GM10248 (cell line): Measurements from ENCODE around the gene CLIC2.
"Not testable (repeated sequence)": the region's sequence is repeated elsewhere in the genome, so short reads cannot be mapped to it uniquely, and the experiment has no call there.

Experiments
- CTCF ChIA-PET: fragments of 300-600 bp; sonication (Branson Sonifier 250); formaldehyde crosslinking; extraction: SDS; loops from one replicate; lab custom pipeline; 2021; ENCODE audit warnings: antibody characterized with exemption; lab: Yijun Ruan, JAX
- POLR2A ChIA-PET: fragments of 350-650 bp; sonication (Branson Sonifier 250); formaldehyde crosslinking; extraction: SDS; loops from one replicate; lab custom pipeline; 2020; ENCODE audit warnings: antibody characterized with exemption; lab: Yijun Ruan, JAX
- DNase-seq: peaks from one replicate; pipeline ENCODE4 v3.0.0; 2012; ENCODE audit errors: extremely low spot score
- CTCF ChIP-seq: IDR thresholded peaks from 2 replicates; pipeline ENCODE4 v1.5.1; 2012; ENCODE audit warnings: mild to moderate bottlenecking, low read depth; ENCODE audit errors: extremely low read depth, missing control alignments, control extremely low read depth

The CLIC2 gene

DNA sequence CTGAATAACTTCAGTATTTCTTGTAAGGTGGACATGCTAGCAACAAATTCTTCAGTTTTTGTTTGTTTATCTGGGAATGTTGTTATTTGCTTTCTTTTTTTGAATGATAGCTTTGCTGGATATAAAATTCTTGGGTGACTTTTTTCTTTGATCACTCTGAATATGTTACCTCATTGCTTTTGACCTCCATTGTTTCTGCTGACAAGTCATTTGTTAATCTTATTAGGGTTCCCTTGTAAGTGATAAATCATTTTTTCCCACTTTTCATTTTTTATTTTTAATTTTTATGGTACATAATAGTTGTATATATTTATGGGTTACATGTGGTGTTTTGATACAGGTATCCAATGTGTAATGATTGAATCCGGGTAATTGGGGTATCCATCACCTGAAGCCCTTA is 63.4 kb downstream of the CLIC2 start:
- CTCF ChIA-PET, result no interaction called here
- no peak for TF ChIP-seq CTCF
- POLR2A ChIA-PET, result no interaction called here
- DNase-seq, result no peak

- POLR2A ChIA-PET, DNase-seq, CTCF ChIA-PET: not testable (repeated sequence)
Measured at GRCh38 chrX:155267995-155268394, 66.4 kb downstream of the CLIC2 start.

- TF ChIP-seq CTCF, result no peak
- ChIA-PET CTCF (no interaction called here), POLR2A (no interaction called here)
- DNase-seq, result no peak
Measured at GRCh38 chrX:155266439-155266838, 68.0 kb downstream of the CLIC2 start.

GRCh38 chrX:155263854-155264628 is 70.4 kb downstream of the CLIC2 start, which contains the start of gene RAB39B:
TSS of gene RAB39B (minus strand) at chrX:155264491. CDS start at chrX:155264288, 203 bp downstream.
- TF ChIP-seq CTCF, result peak; percentile 27
- CTCF ChIA-PET, result no interaction called here
- DNase-seq, result peak; percentile 67
- POLR2A ChIA-PET, result no interaction called here

DNA sequence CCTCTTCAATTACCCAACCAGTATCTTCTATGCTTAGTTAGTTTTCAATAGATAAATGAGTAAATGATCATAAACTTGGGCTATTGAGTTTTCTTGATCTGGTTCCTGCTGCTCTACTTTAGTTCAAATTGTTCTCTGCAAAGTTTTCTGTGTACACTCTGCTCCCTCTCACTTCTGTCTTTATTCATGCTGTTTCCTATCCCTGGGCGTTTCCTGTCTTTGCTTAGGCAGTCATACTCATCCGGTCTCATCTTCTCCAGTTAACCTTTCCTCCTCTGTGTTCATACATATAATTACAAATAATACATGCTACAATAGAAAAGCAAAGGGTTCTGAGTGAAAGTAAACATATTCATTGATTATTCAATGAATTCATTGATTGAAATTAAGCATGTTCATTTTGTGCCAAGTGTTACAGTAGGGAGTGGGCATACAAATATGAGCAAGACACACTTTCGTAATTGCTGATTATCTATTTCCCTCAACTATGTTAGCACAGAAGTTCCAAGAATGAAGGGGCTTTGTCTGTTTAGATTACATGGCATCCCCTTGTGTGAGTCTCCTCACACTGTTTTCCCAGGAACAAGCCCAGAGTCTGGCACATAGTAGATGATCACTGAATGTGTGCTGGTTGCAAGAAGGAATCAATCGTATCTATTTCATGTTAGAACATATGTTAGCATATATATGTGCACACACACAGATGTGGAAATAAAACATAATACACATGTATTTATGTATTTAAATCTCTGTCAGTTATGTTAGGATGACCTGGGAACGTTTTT is 71.3 kb downstream of the CLIC2 start:
- ChIA-PET POLR2A (no interaction called here), CTCF (no interaction called here)
- TF ChIP-seq CTCF, result no peak
- DNase-seq, result no peak

DNA sequence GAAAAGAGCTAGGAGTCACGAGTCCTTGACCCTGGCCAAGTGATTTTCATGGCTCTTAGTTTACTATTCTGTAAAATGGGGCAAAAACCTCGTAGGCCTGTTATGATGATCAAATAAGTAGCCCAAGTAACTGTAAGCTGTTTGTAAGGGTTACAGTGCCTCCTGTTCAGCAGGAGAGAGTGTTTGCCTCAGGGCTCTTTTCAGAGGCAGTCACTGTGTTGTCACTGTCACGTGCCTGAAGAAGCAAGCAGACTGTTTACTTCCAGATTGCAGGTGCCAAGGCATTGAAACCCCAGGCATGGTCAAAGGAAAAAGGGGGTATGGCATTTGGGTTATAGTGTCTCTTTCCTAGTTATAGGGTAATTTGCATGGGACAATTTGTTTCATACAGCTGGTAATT is 74.7 kb downstream of the CLIC2 start:
- DNase-seq, result no peak
- CTCF ChIA-PET, result interaction anchor here (2.4 kb wide), 1 partner anchor 43 kb away, joined by 6 read pairs; the partner anchor contains the start of gene VBP1
- no peak for TF ChIP-seq CTCF
- POLR2A ChIA-PET, result no interaction called here

DNA sequence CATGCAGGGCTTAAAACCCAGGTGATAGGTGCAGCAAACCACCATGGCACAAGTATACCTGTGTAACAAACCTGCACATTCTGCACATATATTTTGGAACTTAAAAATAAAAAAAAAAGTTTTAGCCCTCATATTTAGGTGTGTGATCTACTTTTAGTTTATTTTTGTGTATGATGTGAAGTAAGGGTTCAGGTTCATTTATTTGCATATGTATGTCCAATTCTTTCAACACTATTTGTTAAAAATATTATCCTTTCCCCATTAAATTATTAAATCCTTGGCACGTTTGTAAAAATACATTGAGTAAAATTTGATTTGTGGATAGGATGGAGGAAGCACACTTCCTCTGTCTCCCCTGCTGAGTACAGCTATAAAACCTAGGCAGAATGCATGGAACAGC is 83.0 kb downstream of the CLIC2 start:
- DNase-seq, result no peak
- no peak for TF ChIP-seq CTCF
- CTCF ChIA-PET, result no interaction called here
- POLR2A ChIA-PET, result no interaction called here
